H1 (cell line): ENCODE results near the gene RIMKLA. TPM values are rescaled to one million over a fixed set of nuclear protein-coding genes. Genes with fewer than 3 reads are reported as not detected.

Source experiments
- CTCF ChIA-PET: fragments of 300-600 bp; sonication (Branson Sonifier 250); formaldehyde crosslinking; loops from one replicate; lab custom pipeline; 2021; ENCODE audit not compliant: partially characterized antibody; lab: Charles Lee
- POLR2A ChIA-PET: fragments of 300-600 bp; sonication (Branson Sonifier 250); formaldehyde crosslinking; loops from one replicate; lab custom pipeline; 2021; ENCODE audit warnings: inconsistent platforms; ENCODE audit not compliant: partially characterized antibody; lab: Charles Lee
- DNase-seq, 2 experiments: peaks; one replicate each; pipeline versions ENCODE4 v3.0.0 to v3.0.0-alpha.2; 2010 to 2022; ENCODE audit warnings: low spot score in 2 of 2, low read depth in 1 of 2, mixed read lengths in 1 of 2
- FAIRE-seq: peaks from 2 replicates; lab custom pipeline; 2011; peaks lifted over from hg19 to GRCh38; lab: Jason Lieb, UNC
- H2AFZ ChIP-seq: 2 replicates; pipeline ENCODE4 v1.8.1; 2012; ENCODE audit warnings: low read length, inconsistent platforms
- H2AK5ac ChIP-seq: 2 replicates; pipeline ENCODE4 v1.6.1; 2013; ENCODE audit warnings: low read depth, low read length
- H2BK120ac ChIP-seq: replicated peaks from 2 replicates; pipeline ENCODE3; 2013; ENCODE audit warnings: low read depth, low read length, inconsistent platforms
- H2BK12ac ChIP-seq: 2 replicates; pipeline ENCODE4 v1.6.1; 2013; ENCODE audit warnings: low read depth, low read length
- H2BK15ac ChIP-seq: 2 replicates; pipeline ENCODE4 v1.6.1; 2013; ENCODE audit warnings: low read length
- H2BK20ac ChIP-seq: 2 replicates; pipeline ENCODE4 v1.6.1; 2013; ENCODE audit warnings: low read length
- H2BK5ac ChIP-seq: 2 replicates; pipeline ENCODE4 v1.6.1; 2013; ENCODE audit warnings: low read depth, low read length
- H3K14ac ChIP-seq: 2 replicates; pipeline ENCODE4 v1.6.1; 2013; ENCODE audit warnings: inconsistent platforms; ENCODE audit not compliant: insufficient read length
- H3K18ac ChIP-seq: 2 replicates; pipeline ENCODE4 v1.6.1; 2013; ENCODE audit warnings: low read length; ENCODE audit errors: extremely low read depth
- H3K23ac ChIP-seq: 2 replicates; pipeline ENCODE4 v1.6.1; 2013; ENCODE audit warnings: inconsistent platforms; ENCODE audit not compliant: insufficient read length
- H3K23me2 ChIP-seq: 2 replicates; pipeline ENCODE4 v1.6.1; 2013; ENCODE audit warnings: low read depth, low read length
- H3K27ac ChIP-seq: 2 replicates; pipeline ENCODE4 v1.6.1; 2011; ENCODE audit warnings: low read depth, low read length, inconsistent platforms
- H3K27me3 ChIP-seq, 4 experiments: replicated peaks in 1 of 4; 1 replicate in 1 of 4; 2 replicates in 3 of 4; pipeline versions ENCODE4 v1.6.1 to v1.8.1; 2011 to 2013; ENCODE audit warnings: low read length in 3 of 4, mild to moderate bottlenecking in 3 of 4, inconsistent platforms in 2 of 4, mixed read lengths in 2 of 4, moderate library complexity in 1 of 4; ENCODE audit not compliant: control insufficient read depth in 3 of 4, insufficient read depth in 3 of 4; ENCODE audit errors: extremely low read depth in 1 of 4
- H3K36me3 ChIP-seq, 4 experiments: 2 replicates each; pipeline versions ENCODE4 v1.6.1 to v1.8.1; 2011 to 2013; ENCODE audit warnings: mild to moderate bottlenecking in 4 of 4, low read length in 3 of 4, moderate library complexity in 2 of 4, control low read depth in 1 of 4, inconsistent platforms in 1 of 4; ENCODE audit not compliant: insufficient read depth in 4 of 4, control insufficient read depth in 2 of 4
- H3K4ac ChIP-seq: replicated peaks from 2 replicates; pipeline ENCODE3; 2013; ENCODE audit warnings: low read length, low read depth, mixed read lengths, inconsistent platforms; ENCODE audit not compliant: insufficient read length
- H3K4me1 ChIP-seq, 4 experiments: replicated peaks in 1 of 4; 1 replicate in 1 of 4; 2 replicates in 3 of 4; pipeline versions ENCODE4 v1.6.1 to v1.8.1; 2011 to 2013; ENCODE audit warnings: low read length in 3 of 4, inconsistent platforms in 2 of 4, mixed read lengths in 1 of 4; ENCODE audit not compliant: insufficient read depth in 4 of 4, control insufficient read depth in 3 of 4
- H3K4me2 ChIP-seq, 2 experiments: 2 replicates each; pipeline versions ENCODE4 v1.6.1 to v1.8.1; 2011 to 2013; ENCODE audit warnings: low read depth in 2 of 2, low read length in 2 of 2, control low read depth in 1 of 2, inconsistent platforms in 1 of 2, mild to moderate bottlenecking in 1 of 2; ENCODE audit not compliant: insufficient read depth in 1 of 2
- H3K4me3 ChIP-seq, 4 experiments: fragments of 200-600, 300-600 bp in 1 of 4; sonication (generic), shearing (Covaris generic), sonication (Bioruptor Twin) in 1 of 4; 2 replicates each; pipeline versions ENCODE4 v1.5.1 to v1.8.1; 2011 to 2016; ENCODE audit warnings: low read length in 4 of 4, low read depth in 3 of 4, control low read depth in 2 of 4, inconsistent platforms in 2 of 4, mild to moderate bottlenecking in 2 of 4, mixed read lengths in 1 of 4, moderate library complexity in 1 of 4; ENCODE audit not compliant: insufficient read depth in 2 of 4; ENCODE audit errors: extremely low read depth in 1 of 4
- H3K56ac ChIP-seq: replicated peaks from 2 replicates; pipeline ENCODE3; 2013; ENCODE audit warnings: low read depth, mild to moderate bottlenecking, mixed read lengths, low read length, inconsistent platforms; ENCODE audit not compliant: insufficient read length
- H3K79me1 ChIP-seq: 2 replicates; pipeline ENCODE4 v1.6.1; 2013; ENCODE audit warnings: low read depth, low read length, control low read depth
- H3K79me2 ChIP-seq, 2 experiments: 2 replicates each; pipeline versions ENCODE4 v1.6.1 to v1.8.1; 2012 to 2013; ENCODE audit warnings: low read length in 2 of 2, mild to moderate bottlenecking in 2 of 2, inconsistent platforms in 1 of 2; ENCODE audit not compliant: insufficient read depth in 2 of 2, control insufficient read depth in 1 of 2
- H3K9ac ChIP-seq, 4 experiments: replicated peaks in 1 of 4; 1 replicate in 1 of 4; 2 replicates in 3 of 4; pipeline versions ENCODE4 v1.6.1 to v1.8.1; 2011 to 2013; ENCODE audit warnings: low read depth in 3 of 4, low read length in 3 of 4, control low read depth in 2 of 4, mild to moderate bottlenecking in 2 of 4, moderate library complexity in 2 of 4, inconsistent platforms in 1 of 4; ENCODE audit errors: extremely low read depth in 1 of 4
- H3K9me3 ChIP-seq, 2 experiments: 2 replicates each; pipeline versions ENCODE4 v1.6.1 to v1.8.1; 2012 to 2013; ENCODE audit warnings: mild to moderate bottlenecking in 2 of 2, moderate library complexity in 2 of 2, control low read depth in 1 of 2, inconsistent platforms in 1 of 2, low read depth in 1 of 2, low read length in 1 of 2, mixed read lengths in 1 of 2; ENCODE audit not compliant: insufficient read depth in 2 of 2
- H4K20me1 ChIP-seq, 2 experiments: replicated peaks in 1 of 2; 2 replicates each; pipeline versions ENCODE3 to v1.8.1; 2011 to 2013; ENCODE audit warnings: inconsistent platforms in 2 of 2, low read length in 2 of 2, mild to moderate bottlenecking in 1 of 2; ENCODE audit not compliant: insufficient read depth in 2 of 2, control insufficient read depth in 1 of 2
- H4K5ac ChIP-seq: 2 replicates; pipeline ENCODE4 v1.6.1; 2013; ENCODE audit warnings: low read length, low read depth, mixed read lengths, inconsistent platforms; ENCODE audit not compliant: insufficient read length
- H4K8ac ChIP-seq: 2 replicates; pipeline ENCODE4 v1.8.0; 2013; ENCODE audit warnings: mild to moderate bottlenecking, moderate library complexity, low read length, inconsistent platforms; ENCODE audit not compliant: insufficient read depth; ENCODE audit errors: extremely low read depth
- H4K91ac ChIP-seq: replicated peaks from 2 replicates; pipeline ENCODE3; 2013; ENCODE audit warnings: low read length, mixed read lengths, inconsistent platforms; ENCODE audit not compliant: insufficient read length
- EP300 ChIP-seq, 2 experiments: IDR thresholded peaks; 1 replicate in 1 of 2; 2 replicates in 1 of 2; pipeline ENCODE4 v1.6.1; 2011 to 2012; ENCODE audit warnings: low read depth in 2 of 2, low read length in 2 of 2, mild to moderate bottlenecking in 2 of 2, borderline replicate concordance in 1 of 2, inconsistent platforms in 1 of 2, moderate library complexity in 1 of 2
- KDM5A ChIP-seq: fragments of 200-600 bp; IDR thresholded peaks from 2 replicates; pipeline ENCODE4 v1.7.1; 2012; ENCODE audit warnings: mild to moderate bottlenecking, low read length, inconsistent platforms, mixed read lengths
- NANOG ChIP-seq: IDR thresholded peaks from 2 replicates; pipeline ENCODE4 v1.6.1; 2011; ENCODE audit warnings: low read length, low read depth, mild to moderate bottlenecking, inconsistent platforms; ENCODE audit not compliant: insufficient read depth, poor library complexity, severe bottlenecking
- POLR2A ChIP-seq, 2 experiments: IDR thresholded peaks; 1 replicate in 1 of 2; 2 replicates in 1 of 2; pipeline ENCODE4 v1.6.1; 2011; ENCODE audit warnings: low read depth in 2 of 2, low read length in 2 of 2, mild to moderate bottlenecking in 2 of 2; ENCODE audit errors: control extremely low read depth in 1 of 2
- RBBP5 ChIP-seq: IDR thresholded peaks from 2 replicates; pipeline ENCODE4 v1.7.1; 2012; ENCODE audit warnings: low read depth, mild to moderate bottlenecking, inconsistent platforms, low read length, moderate library complexity, borderline replicate concordance
- RNF2 ChIP-seq: fragments of 200-900, 300-1000 bp; sonication (generic); IDR thresholded peaks from 2 replicates; pipeline ENCODE4 v1.7.1; 2016; ENCODE audit warnings: borderline replicate concordance, low read depth, mild to moderate bottlenecking, antibody characterized with exemption, low read length; ENCODE audit not compliant: poor library complexity, severe bottlenecking; ENCODE audit errors: missing control alignments
- RXRA ChIP-seq: IDR thresholded peaks from 2 replicates; pipeline ENCODE4 v1.6.1; 2011; ENCODE audit warnings: low read depth, mild to moderate bottlenecking, low read length, moderate library complexity; ENCODE audit not compliant: insufficient read depth
- SIN3A ChIP-seq, 2 experiments: IDR thresholded peaks in 1 of 2; conservative IDR thresholded peaks in 1 of 2; 2 replicates each; pipeline ENCODE4 v1.6.1; 2011 to 2012; ENCODE audit warnings: low read length in 2 of 2, improper control_type of control experiment in 1 of 2, low read depth in 1 of 2, mild to moderate bottlenecking in 1 of 2
- SP4 ChIP-seq: IDR thresholded peaks from 2 replicates; pipeline ENCODE4 v1.6.1; 2012; ENCODE audit warnings: low read length, inconsistent platforms
- WGBS, 2 experiments: shearing (Covaris generic) in 1 of 2; methylation state at CpG; one replicate each; pipeline versions ENCODE4 v1.1.6 to v1.1.7; 2013 to 2015; ENCODE audit warnings: low lambda C conversion rate in 2 of 2, mixed read lengths in 2 of 2, inconsistent platforms in 1 of 2, low coverage in 1 of 2, missing lambda C conversion rate in 1 of 2; ENCODE audit not compliant: insufficient replicate concordance in 2 of 2, insufficient coverage in 1 of 2, insufficient read length in 1 of 2; ENCODE audit errors: extremely low coverage in 1 of 2, missing lambda C conversion rate in 1 of 2; 5-methylcytosine and 5-hydroxymethylcytosine counted together
- polyA plus RNA-seq, 7 experiments: library from polyadenylated mRNA; depleted of rRNA in 3 of 7; stranded (reverse) in 5 of 7; unstranded in 2 of 7; fragments of >200 nt in 5 of 7; fragments of 200-250 nt in 2 of 7; gene quantifications; 1 replicate in 5 of 7; 2 replicates in 1 of 7; 4 replicates in 1 of 7; pipeline versions ENCODE4 v1.2.1 to v1.2.3, GENCODE V29; 2011 to 2013; ENCODE audit warnings: missing spikeins in 2 of 7, mixed read lengths in 2 of 7
- total RNA-seq: library from RNA; stranded (reverse); fragmentation: NEBNext Ultra II Directional; extraction: Animal tissue kit (Norgen Biotek cat#: 25700); gene quantifications from 2 replicates; pipeline ENCODE4 v1.2.1, GENCODE V29; 2021

Gene RIMKLA
- total and polyA plus RNA-seq, 2 of the 8 experiments (the other 6 are each of a cell fraction or from before 2014, with no cell fraction given): 3.2 to 5.8 TPM

GRCh38 chr1:42418516-42418915 lies 37.9 kb downstream of the RIMKLA start:
- H2BK120ac ChIP-seq: no peak overlapping the region
- H2AK5ac ChIP-seq: no peak overlapping the region
- H3K9ac ChIP-seq: no peak overlapping the region
- H4K91ac ChIP-seq: no peak overlapping the region
- no peaks in the 10 kb centered on the region for H3K36me3 ChIP-seq
- POLR2A ChIA-PET: interaction anchor here (1.1 to 1.7 kb wide), 3 partner anchors 9 to 19 kb away, joined by 3 to 6 read pairs (median 3); no protein-coding TSS in a partner anchor
- no peaks in the 10 kb centered on the region for H3K79me2 ChIP-seq
- H3K23me2 ChIP-seq: no peaks in the 10 kb centered on the region
- H3K4me2 ChIP-seq: peak overlapping the region; percentile 10 to 41; a peak in 1 of 4 replicates
- H3K56ac ChIP-seq: no peak overlapping the region
- H4K8ac ChIP-seq: no peak overlapping the region
- WGBS, 2 experiments: 60% methylated on average over 1 of the region's 1 CpG; no CpG with 5 or more reads in 1 of the 2 experiments
- H3K4me3 ChIP-seq: peak overlapping the region in 1 of 4 experiments; percentile 15; a peak in 1 of 8 replicates
- H3K9me3 ChIP-seq: no peaks in the 10 kb centered on the region
- no peak overlapping the region for H3K18ac ChIP-seq
- H3K4me1 ChIP-seq: peaks cover 0 to 10% (median 5%) of the 10 kb centered on the region in 4 experiments; a peak in 3 of 7 replicates
- H3K4ac ChIP-seq: no peak overlapping the region
- no peaks in the 10 kb centered on the region for H4K20me1 ChIP-seq
- no peak overlapping the region for H3K14ac ChIP-seq
- TF ChIP-seq POLR2A (IDR thresholded peaks at IDR 0.05; ENCODE audit: control extremely low read depth in 1 of 2, low read depth in 2 of 2, low read length in 2 of 2): no peak
- TF ChIP-seq SP4: no peak
- no peak for TF ChIP-seq KDM5A
- no peak for TF ChIP-seq EP300 (IDR thresholded peaks at IDR 0.05; ENCODE audit: borderline replicate concordance in 1 of 2, low read depth in 2 of 2, low read length in 2 of 2)
- no peak for TF ChIP-seq RNF2
- TF ChIP-seq NANOG: no peak
- no peak for TF ChIP-seq RXRA
- no peak for TF ChIP-seq RBBP5
- no peak for TF ChIP-seq SIN3A (conservative IDR thresholded peaks at IDR 0.05 in 1 of 2, IDR thresholded peaks at IDR 0.05 in 1 of 2; ENCODE audit: low read depth in 1 of 2, low read length in 2 of 2)
- H3K27ac ChIP-seq: no peak overlapping the region
- H2AFZ ChIP-seq: no peak overlapping the region
- CTCF ChIA-PET: interaction anchor here (0.6 to 1.5 kb wide), 2 partner anchors 12 to 479 kb away, joined by 3 to 4 read pairs; no protein-coding TSS in a partner anchor
- no peaks in the 10 kb centered on the region for H3K79me1 ChIP-seq
- no peak for DNase-seq
- no peak overlapping the region for H2BK5ac ChIP-seq
- H3K27me3 ChIP-seq: no peaks in the 10 kb centered on the region
- no peak overlapping the region for H3K23ac ChIP-seq
- H4K5ac ChIP-seq: no peak overlapping the region
- peak; percentile 79 for FAIRE-seq
- H2BK20ac ChIP-seq: no peak overlapping the region
- H2BK12ac ChIP-seq: no peak overlapping the region
- H2BK15ac ChIP-seq: no peak overlapping the region
